ENCODE data around the gene FADS1. TPM values are rescaled to one million over a fixed set of nuclear protein-coding genes. Genes with fewer than 3 reads are reported as not detected.
A peak's percentile ranks its signal among the peaks of the same experiment; 100 is the strongest.

Gene FADS1
- total and polyA plus RNA-seq, 4 donors = 11.8 to 61.1 (median 32.0) TPM

DNA sequence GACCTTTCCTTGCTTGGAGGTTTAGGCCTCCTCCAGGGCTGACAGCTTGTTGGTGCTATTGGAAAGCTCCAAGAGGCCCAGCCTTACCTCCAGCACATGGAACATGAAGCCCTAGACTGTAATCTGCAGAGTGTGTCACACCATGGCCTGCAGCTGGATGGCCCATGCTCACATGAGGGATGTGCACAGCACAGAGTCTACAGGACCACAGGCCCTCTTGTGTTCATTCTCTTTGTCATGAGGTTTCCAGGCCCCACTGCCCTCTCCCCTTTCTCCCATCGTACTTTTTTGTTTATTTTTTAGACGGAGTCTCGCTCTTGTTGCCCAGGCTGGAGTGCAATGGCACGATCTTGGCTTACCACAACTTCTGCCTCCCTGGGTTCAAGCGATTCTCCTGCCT, 10.0 kb downstream of the FADS1 start:
- Histone ChIP-seq H3K9me3 (ENCODE audit: control insufficient read depth, low read length) (no peaks in the 10 kb centered on the region), H3K36me3 (ENCODE audit: control insufficient read depth in 1 of 2, insufficient read depth in 2 of 2, low read length in 1 of 2) (peaks cover 0 to 10% of the 10 kb centered on the region in 2 donors), H3K4me3 (ENCODE audit: low read length in 2 of 2) (no peak overlapping the region), H3K27me3 (ENCODE audit: control insufficient read depth in 1 of 2, insufficient read depth in 2 of 2, low read length in 1 of 2) (no peaks in the 10 kb centered on the region), H3K27ac (ENCODE audit: low read depth in 1 of 2, low read length in 2 of 2) (no peak overlapping the region), H3K4me1 (ENCODE audit: control insufficient read depth in 1 of 2, insufficient read depth in 2 of 2, low read length in 2 of 2) (no peaks in the 10 kb centered on the region)
- intact Hi-C loops (cut with DNase I) = no loop called here
- DNase-seq = peak in 1 of 2 donors; percentile 51
- 86 to 87% methylated on average over 5 of the region's 5 CpGs for WGBS, 2 donors
- no peak for ATAC-seq (ENCODE audit: low FRiP score)

DNA sequence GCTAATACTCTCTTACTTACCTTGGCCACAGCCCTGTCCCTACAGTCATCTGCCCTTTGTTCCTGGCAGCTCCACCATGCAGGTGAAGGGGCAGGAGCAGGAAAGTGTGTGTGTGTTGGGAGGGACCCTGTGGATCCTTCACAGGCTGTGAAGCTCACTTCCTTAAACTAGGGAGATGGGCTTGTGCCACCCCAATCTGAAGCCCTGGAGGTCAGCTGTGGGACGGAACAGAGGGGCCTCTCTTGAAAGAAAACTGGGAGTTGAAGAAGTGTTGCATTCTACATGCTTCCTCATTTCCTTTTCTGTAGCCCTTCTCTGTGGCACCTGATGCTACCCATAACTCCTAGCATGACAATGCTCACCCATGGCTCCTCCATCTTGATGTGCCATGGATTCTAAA, 11.7 kb downstream of the FADS1 start:
- peaks cover 0 to 6% of the 10 kb centered on the region in 2 donors for H3K36me3 ChIP-seq (ENCODE audit: control insufficient read depth in 1 of 2, insufficient read depth in 2 of 2, low read length in 1 of 2)
- no peak overlapping the region for H3K27ac ChIP-seq (ENCODE audit: low read depth in 1 of 2, low read length in 2 of 2)
- intact Hi-C loops (cut with DNase I) = no loop called here
- 85 to 95% methylated on average over 1 of the region's 1 CpG for WGBS, 2 donors
- no peaks in the 10 kb centered on the region for H3K4me1 ChIP-seq (ENCODE audit: control insufficient read depth in 1 of 2, insufficient read depth in 2 of 2, low read length in 2 of 2)
- no peak overlapping the region for H3K4me3 ChIP-seq (ENCODE audit: low read length in 2 of 2)
- H3K9me3 ChIP-seq (ENCODE audit: control insufficient read depth, low read length) = no peaks in the 10 kb centered on the region
- no peaks in the 10 kb centered on the region for H3K27me3 ChIP-seq (ENCODE audit: control insufficient read depth in 1 of 2, insufficient read depth in 2 of 2, low read length in 1 of 2)
- DNase-seq = peak in 1 of 2 donors; percentile 10
- ATAC-seq (ENCODE audit: low FRiP score) = no peak

DNA sequence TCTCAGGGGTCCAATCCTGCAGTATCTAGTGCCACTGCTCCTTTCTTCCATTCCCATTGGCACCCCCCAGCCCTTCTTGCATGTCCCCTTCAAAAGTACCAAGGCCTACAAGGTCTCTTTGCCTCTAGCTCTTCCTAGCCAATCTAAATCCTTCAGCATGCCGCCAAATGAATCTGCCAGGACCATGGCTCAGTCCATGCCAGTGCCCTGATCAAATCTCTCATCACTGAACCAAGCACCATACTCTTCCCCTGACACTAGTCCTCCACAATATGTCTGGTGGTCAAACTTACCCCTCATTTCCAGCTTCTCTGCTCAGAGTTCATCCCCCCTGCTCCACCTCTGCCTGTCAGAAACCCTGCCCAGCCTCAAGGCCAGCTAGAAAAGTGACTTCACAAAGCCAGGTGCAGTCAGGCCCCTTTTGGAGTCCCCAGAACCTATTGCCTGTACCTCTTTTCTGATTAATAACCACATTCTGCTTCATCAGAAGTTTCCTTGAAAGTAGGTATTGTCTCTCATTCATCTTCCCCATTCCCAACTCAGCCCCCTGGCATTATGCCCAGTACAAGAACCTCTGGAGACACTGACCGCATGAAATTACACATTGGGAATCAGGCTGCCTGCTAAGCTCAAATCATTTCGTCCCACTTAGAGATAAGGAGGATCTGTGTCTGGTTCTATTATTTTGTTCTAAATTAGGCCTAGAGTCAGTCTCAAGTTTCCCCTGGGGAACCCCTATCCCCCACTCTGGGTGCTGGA, 12.7 kb downstream of the FADS1 start:
- Histone ChIP-seq H3K4me1 (ENCODE audit: control insufficient read depth in 1 of 2, insufficient read depth in 2 of 2, low read length in 2 of 2) (no peaks in the 10 kb centered on the region), H3K27me3 (ENCODE audit: control insufficient read depth in 1 of 2, insufficient read depth in 2 of 2, low read length in 1 of 2) (no peaks in the 10 kb centered on the region), H3K36me3 (ENCODE audit: control insufficient read depth in 1 of 2, insufficient read depth in 2 of 2, low read length in 1 of 2) (peaks cover 0 to 6% of the 10 kb centered on the region in 2 donors), H3K4me3 (ENCODE audit: low read length in 2 of 2) (no peak overlapping the region), H3K9me3 (ENCODE audit: control insufficient read depth, low read length) (no peaks in the 10 kb centered on the region), H3K27ac (ENCODE audit: low read depth in 1 of 2, low read length in 2 of 2) (no peak overlapping the region)
- intact Hi-C loops (cut with DNase I) = no loop called here
- 58 to 70% methylated on average over 3 of the region's 3 CpGs for WGBS, 2 donors
- ATAC-seq (ENCODE audit: low FRiP score) = no peak
- DNase-seq = peak in 1 of 2 donors; percentile 32

DNA sequence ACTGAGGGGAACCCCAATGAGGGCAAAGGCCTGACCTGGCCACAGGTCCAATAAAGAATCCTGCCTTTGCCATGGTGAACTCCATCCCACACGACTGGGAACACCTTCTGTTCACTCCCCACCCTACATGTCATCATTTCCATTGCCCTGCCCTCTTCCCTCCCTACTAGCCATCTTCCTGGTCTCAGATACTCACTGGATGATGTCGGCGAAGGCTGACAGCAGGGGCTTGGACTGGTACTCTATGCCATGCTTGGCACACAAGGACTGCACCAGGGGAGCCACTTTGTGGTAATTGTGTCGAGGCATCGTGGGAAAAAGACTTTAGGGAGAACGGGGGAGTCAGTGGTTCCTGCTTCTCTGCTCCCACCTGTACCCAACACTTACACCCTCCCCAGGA, 14.2 kb downstream of the FADS1 start:
- DNase-seq (peak in 1 of 2 donors; percentile 7), ATAC-seq (ENCODE audit: low FRiP score) (no peak)
- no peak overlapping the region for H3K27ac ChIP-seq (ENCODE audit: low read depth in 1 of 2, low read length in 2 of 2)
- H3K4me1 ChIP-seq (ENCODE audit: control insufficient read depth in 1 of 2, insufficient read depth in 2 of 2, low read length in 2 of 2) = no peaks in the 10 kb centered on the region
- no peaks in the 10 kb centered on the region for H3K9me3 ChIP-seq (ENCODE audit: control insufficient read depth, low read length)
- intact Hi-C loops (cut with DNase I) = no loop called here
- H3K27me3 ChIP-seq (ENCODE audit: control insufficient read depth in 1 of 2, insufficient read depth in 2 of 2, low read length in 1 of 2) = no peaks in the 10 kb centered on the region
- WGBS, 2 donors = 86 to 89% methylated on average over 6 of the region's 6 CpGs
- peaks cover 0 to 6% of the 10 kb centered on the region in 2 donors for H3K36me3 ChIP-seq (ENCODE audit: control insufficient read depth in 1 of 2, insufficient read depth in 2 of 2, low read length in 1 of 2)
- no peak overlapping the region for H3K4me3 ChIP-seq (ENCODE audit: low read length in 2 of 2)

DNA sequence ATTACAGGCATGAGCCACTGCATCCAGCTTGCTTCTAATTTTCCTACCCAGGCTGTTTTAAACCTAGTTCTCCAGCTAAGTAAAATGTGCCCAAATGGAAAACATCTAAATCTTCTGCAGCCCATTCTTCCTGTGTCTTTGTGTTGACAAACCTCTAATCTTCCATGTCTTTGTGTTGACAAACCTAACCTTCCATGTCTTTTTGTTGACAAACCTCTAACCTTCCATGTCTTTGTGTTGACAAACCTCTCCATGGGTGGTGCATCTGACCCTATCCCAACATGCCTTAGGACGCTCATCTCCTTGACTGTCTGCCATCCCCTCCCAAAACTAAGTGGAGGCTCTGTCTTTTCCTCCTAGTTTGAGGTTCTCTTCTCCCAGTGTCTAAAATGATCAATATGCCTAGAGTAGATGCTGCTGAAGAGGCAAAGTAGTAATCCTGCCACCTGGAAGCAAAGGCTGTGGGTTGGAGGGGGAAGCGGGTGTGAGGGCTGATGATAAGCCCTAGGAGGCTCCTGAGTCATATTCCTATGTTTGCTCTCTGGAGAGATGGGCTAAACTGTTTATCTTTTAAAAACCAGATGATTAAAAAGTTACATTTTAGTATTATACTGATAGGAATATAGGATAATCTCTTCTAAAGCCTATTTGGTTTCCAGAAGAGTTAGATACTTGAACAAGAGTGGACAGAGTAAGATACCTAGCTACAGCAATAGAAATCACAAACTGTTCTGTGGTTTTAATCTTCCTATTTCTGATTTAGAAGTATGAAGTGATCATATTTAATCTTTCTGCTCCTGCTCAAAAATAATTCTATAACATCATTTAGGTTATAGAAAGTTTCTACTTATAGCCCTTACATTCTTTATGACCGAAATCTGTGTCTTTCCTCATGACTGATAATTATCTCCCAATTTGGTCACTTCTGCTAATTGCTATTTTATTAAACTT, 16.2 kb downstream of the FADS1 start:
- H3K4me1 ChIP-seq (ENCODE audit: control insufficient read depth in 1 of 2, insufficient read depth in 2 of 2, low read length in 2 of 2) = no peaks in the 10 kb centered on the region
- H3K27ac ChIP-seq (ENCODE audit: low read depth in 1 of 2, low read length in 2 of 2) = no peak overlapping the region
- no peak for DNase-seq
- 83 to 84% methylated on average over 3 of the region's 3 CpGs for WGBS, 2 donors
- no peaks in the 10 kb centered on the region for H3K27me3 ChIP-seq (ENCODE audit: control insufficient read depth in 1 of 2, insufficient read depth in 2 of 2, low read length in 1 of 2)
- intact Hi-C loops (cut with DNase I) = no loop called here
- ATAC-seq (ENCODE audit: low FRiP score) = no peak
- peaks cover 0 to 4% of the 10 kb centered on the region in 2 donors for H3K36me3 ChIP-seq (ENCODE audit: control insufficient read depth in 1 of 2, insufficient read depth in 2 of 2, low read length in 1 of 2)
- H3K9me3 ChIP-seq (ENCODE audit: control insufficient read depth, low read length) = no peaks in the 10 kb centered on the region
- H3K4me3 ChIP-seq (ENCODE audit: low read length in 2 of 2) = no peak overlapping the region

DNA sequence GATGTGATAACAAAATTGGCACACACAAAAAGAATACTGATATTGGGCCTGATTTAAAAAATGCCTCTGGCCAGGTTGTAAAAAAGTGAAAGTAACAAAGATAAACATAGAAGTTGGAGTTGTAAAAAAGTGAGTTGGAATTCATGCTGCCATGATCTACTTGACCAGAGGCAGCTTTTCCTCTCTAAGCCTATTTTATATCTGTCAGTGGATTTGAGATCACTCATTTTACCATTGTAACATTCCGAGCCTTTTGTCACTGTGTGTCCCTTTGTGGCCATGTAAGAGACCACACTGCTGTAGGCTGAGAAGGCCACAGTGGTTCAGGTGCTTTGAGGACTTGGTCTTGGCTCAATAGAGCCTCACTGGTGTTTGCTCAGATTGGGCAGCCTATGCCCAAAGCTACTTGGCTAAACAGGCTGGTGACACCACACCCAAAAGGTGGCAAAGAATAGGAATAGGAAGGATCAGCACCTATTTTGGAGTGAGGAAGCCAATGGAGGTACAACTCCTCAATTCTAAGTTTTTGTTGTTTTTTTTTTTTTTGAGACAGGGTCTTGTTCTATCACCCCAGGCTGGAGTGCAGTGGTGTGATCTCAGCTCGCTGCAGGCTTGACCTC, 17.0 kb downstream of the FADS1 start:
- intact Hi-C loops (cut with DNase I) = loop anchor here (5.0 to 10.0 kb wide), 8 partner anchors 73 to 515 kb away; partner anchors contain the start of gene INCENP (in 1 of the 2)
- ATAC-seq (ENCODE audit: low FRiP score) (no peak), DNase-seq (peak in 1 of 2 donors; percentile 13)
- Histone ChIP-seq H3K27me3 (ENCODE audit: control insufficient read depth in 1 of 2, insufficient read depth in 2 of 2, low read length in 1 of 2) (no peaks in the 10 kb centered on the region), H3K4me3 (ENCODE audit: low read length in 2 of 2) (no peak overlapping the region), H3K27ac (ENCODE audit: low read depth in 1 of 2, low read length in 2 of 2) (no peak overlapping the region), H3K4me1 (ENCODE audit: control insufficient read depth in 1 of 2, insufficient read depth in 2 of 2, low read length in 2 of 2) (no peaks in the 10 kb centered on the region), H3K9me3 (ENCODE audit: control insufficient read depth, low read length) (no peaks in the 10 kb centered on the region), H3K36me3 (ENCODE audit: control insufficient read depth in 1 of 2, insufficient read depth in 2 of 2, low read length in 1 of 2) (peaks cover 0 to 1% of the 10 kb centered on the region in 2 donors)
- 96 to 98% methylated on average over 2 of the region's 2 CpGs for WGBS, 2 donors

DNA sequence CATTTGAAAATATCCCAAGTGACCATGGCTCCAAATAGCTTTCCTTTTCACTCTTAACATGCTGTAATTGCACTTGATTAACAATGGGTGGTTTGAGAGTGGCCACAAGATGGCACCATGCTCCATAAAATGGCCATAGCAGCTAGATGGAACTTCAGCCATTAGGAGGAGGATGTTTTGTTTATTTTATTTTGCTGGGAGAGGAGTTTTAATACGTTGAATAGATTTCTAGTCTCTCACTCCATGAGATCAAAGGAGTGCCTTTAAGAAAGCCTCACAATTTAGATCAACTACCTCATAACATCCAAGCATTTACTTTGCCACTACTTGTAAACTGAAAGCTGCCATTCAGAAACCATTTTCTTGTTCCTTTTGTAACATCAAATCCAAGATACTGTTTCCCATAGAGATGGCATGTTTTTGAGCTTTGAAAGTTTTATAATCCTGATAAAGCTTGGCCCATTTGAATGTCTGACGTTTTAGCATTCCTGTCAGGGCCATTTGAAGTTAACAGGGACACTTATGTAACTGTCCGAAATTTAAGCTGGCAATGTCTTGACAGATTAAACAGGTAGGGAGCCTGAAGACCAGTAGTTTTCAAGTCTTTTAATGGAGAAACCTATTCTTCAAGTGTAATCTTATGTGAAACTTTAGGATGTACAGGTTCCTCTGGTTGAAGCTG, 19.4 kb downstream of the FADS1 start:
- no peak overlapping the region for H3K27ac ChIP-seq (ENCODE audit: low read depth in 1 of 2, low read length in 2 of 2)
- no peaks in the 10 kb centered on the region for H3K36me3 ChIP-seq (ENCODE audit: control insufficient read depth in 1 of 2, insufficient read depth in 2 of 2, low read length in 1 of 2)
- WGBS, 2 donors = 6 to 9% methylated on average over 3 of the region's 3 CpGs
- no peaks in the 10 kb centered on the region for H3K9me3 ChIP-seq (ENCODE audit: control insufficient read depth, low read length)
- DNase-seq (peak; percentile 83 to 86), ATAC-seq (ENCODE audit: low FRiP score) (peak; percentile 73)
- intact Hi-C loops (cut with DNase I) = loop anchor here (2.0 to 10.0 kb wide), 9 partner anchors 75 to 517 kb away; partner anchors contain the start of gene INCENP (in 1 of the 2)
- H3K27me3 ChIP-seq (ENCODE audit: control insufficient read depth in 1 of 2, insufficient read depth in 2 of 2, low read length in 1 of 2) = no peaks in the 10 kb centered on the region
- no peaks in the 10 kb centered on the region for H3K4me1 ChIP-seq (ENCODE audit: control insufficient read depth in 1 of 2, insufficient read depth in 2 of 2, low read length in 2 of 2)
- no peak overlapping the region for H3K4me3 ChIP-seq (ENCODE audit: low read length in 2 of 2)
